Mesothelial cell of epicardium (in vitro differentiated cells): ENCODE results near the gene GXYLT2. TPM values are rescaled to one million over a fixed set of nuclear protein-coding genes. Genes with fewer than 3 reads are reported as not detected.

Source experiments
- DNase-seq, 2 experiments: peaks; one replicate each; pipeline ENCODE4 v3.0.0; 2021; ENCODE audit warnings: low spot score in 2 of 2; ENCODE audit not compliant: unreplicated experiment in 2 of 2
- H3K27ac Mint-ChIP-seq: 2 replicates; pipeline ENCODE4 v1.8.0; 2021; ENCODE audit warnings: mixed read lengths
- H3K27me3 Mint-ChIP-seq: 2 replicates; pipeline ENCODE4 v1.8.0; 2021; ENCODE audit warnings: low read depth, mixed read lengths
- H3K36me3 Mint-ChIP-seq: 2 replicates; pipeline ENCODE4 v1.8.0; 2021; ENCODE audit warnings: mixed read lengths
- H3K4me1 Mint-ChIP-seq: 2 replicates; pipeline ENCODE4 v1.8.0; 2021; ENCODE audit warnings: mixed read lengths
- H3K4me3 Mint-ChIP-seq: 2 replicates; pipeline ENCODE4 v1.8.0; 2021; ENCODE audit warnings: mild to moderate bottlenecking, moderate library complexity, mixed read lengths
- H3K9me3 Mint-ChIP-seq: 2 replicates; pipeline ENCODE4 v1.8.0; 2021; ENCODE audit warnings: mixed read lengths
- CTCF ChIP-seq: fragments of 200-600 bp; sonication (generic); IDR thresholded peaks from one replicate; pipeline ENCODE4 v1.5.0; 2021; ENCODE audit warnings: antibody characterized with exemption; ENCODE audit not compliant: unreplicated experiment
- total RNA-seq: library from RNA; stranded (reverse); gene quantifications from 3 replicates; pipeline ENCODE4 v1.2.1, GENCODE V29; 2021

The GXYLT2 gene
- total RNA-seq, 1 donor from 2014 or later, result 32.8 TPM

DNA sequence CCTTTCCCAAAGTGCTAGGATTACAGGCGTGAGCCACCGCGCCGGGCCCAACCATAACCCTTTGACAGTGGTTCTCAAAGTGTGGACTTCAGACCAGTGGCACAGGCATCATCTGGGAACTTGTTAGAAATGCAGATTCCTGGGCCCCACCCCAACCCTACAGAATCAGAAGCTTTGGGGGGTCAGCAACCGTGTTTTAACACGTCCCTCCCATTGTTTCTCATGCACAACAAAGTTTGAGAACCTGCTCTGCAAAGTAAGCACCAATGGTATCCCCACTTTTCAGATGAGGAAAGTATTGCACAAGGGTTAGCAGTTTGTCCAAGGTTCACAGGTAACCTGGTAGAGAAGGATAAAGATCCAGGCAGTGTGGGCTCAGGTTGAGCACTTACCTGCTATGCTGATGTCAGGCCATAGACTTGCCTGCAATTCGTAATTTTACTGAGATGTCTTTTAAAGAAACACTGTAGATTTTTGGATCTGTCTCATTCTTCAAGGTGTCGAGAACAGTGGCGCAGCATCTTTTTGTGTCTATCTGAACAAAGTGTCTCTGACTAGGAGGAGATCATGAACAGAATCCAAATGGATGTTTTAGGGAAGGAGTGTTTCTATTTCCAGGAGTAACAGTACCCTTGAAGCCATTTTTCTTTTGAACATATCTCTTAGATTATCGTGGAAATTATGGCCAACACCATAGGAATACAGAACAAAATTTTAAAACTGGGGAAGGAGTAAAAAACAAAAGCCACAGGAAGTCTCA lies 2.5 kb downstream of the GXYLT2 start:
- DNase-seq, result no peak
- peaks cover 22% of the 10 kb centered on the region for H3K27me3 Mint-ChIP-seq
- H3K4me3 Mint-ChIP-seq, result peak overlapping the region; percentile 73
- no peaks in the 10 kb centered on the region for H3K36me3 Mint-ChIP-seq
- peaks cover 57% of the 10 kb centered on the region for H3K4me1 Mint-ChIP-seq
- TF ChIP-seq CTCF, result no peak
- no peaks in the 10 kb centered on the region for H3K9me3 Mint-ChIP-seq
- H3K27ac Mint-ChIP-seq, result peak overlapping the region; percentile 91

DNA sequence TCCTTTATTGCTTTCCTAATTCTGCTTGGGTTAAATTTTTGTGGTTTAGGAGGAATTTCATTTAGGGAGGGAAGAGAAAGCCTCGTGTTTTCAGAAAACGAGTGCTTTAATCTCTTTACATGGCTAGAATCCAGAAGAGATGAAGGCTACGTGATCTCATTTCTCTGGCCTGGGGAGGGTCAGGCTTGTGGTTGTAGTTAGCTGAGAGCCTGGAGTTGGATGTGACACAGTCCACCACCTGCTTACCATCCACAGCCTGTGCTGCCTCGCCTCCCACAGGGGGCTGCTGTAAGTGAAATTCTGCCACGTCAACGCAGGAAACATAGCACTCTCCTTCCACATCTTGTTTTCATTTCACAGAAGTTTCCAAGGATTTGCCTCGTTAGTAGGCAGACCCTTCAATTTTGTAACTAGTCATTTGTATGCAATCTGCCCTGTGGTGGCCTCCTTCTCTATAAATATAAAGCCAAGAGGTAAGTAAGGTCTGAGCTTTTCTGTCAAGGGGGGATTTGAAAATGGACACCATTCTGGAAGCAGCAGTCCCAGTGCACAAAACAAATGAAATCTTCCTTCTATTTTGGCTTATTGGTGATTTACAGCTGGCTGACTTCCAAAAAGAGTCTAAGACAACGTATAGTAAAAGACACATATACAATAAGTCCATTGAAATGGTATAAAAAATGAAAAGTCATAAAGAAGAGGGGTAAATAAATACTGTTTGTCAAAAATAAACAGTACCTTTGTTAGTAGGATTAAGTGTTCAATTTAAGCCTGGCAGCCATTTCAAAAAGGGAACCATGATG lies 3.4 kb downstream of the GXYLT2 start:
- Mint-ChIP-seq H3K27ac (peak overlapping the region; percentile 91), H3K4me1 (peaks cover 57% of the 10 kb centered on the region), H3K27me3 (peaks cover 13% of the 10 kb centered on the region), H3K9me3 (no peaks in the 10 kb centered on the region), H3K4me3 (peak overlapping the region; percentile 29), H3K36me3 (no peaks in the 10 kb centered on the region)
- TF ChIP-seq CTCF, result no peak
- DNase-seq, result no peak

- no peak for TF ChIP-seq CTCF
- Mint-ChIP-seq H3K4me1 (peaks cover 58% of the 10 kb centered on the region), H3K27ac (peak overlapping the region; percentile 91), H3K27me3 (peaks cover 13% of the 10 kb centered on the region), H3K9me3 (no peaks in the 10 kb centered on the region), H3K4me3 (no peak overlapping the region), H3K36me3 (no peaks in the 10 kb centered on the region)
- no peak for DNase-seq
Measured at GRCh38 chr3:72892081-72892775, 4.4 kb downstream of the GXYLT2 start.

- H3K9me3 Mint-ChIP-seq, result no peaks in the 10 kb centered on the region
- TF ChIP-seq CTCF, result peak; percentile 31
- H3K4me1 Mint-ChIP-seq, result peaks cover 56% of the 10 kb centered on the region
- H3K36me3 Mint-ChIP-seq, result no peaks in the 10 kb centered on the region
- H3K27me3 Mint-ChIP-seq, result peaks cover 13% of the 10 kb centered on the region
- DNase-seq, result no peak
- no peak overlapping the region for H3K27ac Mint-ChIP-seq
- H3K4me3 Mint-ChIP-seq, result no peak overlapping the region
Measured at GRCh38 chr3:72892870-72893269, 5.0 kb downstream of the GXYLT2 start.

- no peak for TF ChIP-seq CTCF
- H3K27ac Mint-ChIP-seq, result no peak overlapping the region
- peaks cover 53% of the 10 kb centered on the region for H3K4me1 Mint-ChIP-seq
- DNase-seq, result no peak
- H3K9me3 Mint-ChIP-seq, result no peaks in the 10 kb centered on the region
- H3K27me3 Mint-ChIP-seq, result peaks cover 13% of the 10 kb centered on the region
- H3K36me3 Mint-ChIP-seq, result no peaks in the 10 kb centered on the region
- no peak overlapping the region for H3K4me3 Mint-ChIP-seq
Measured at GRCh38 chr3:72894976-72895552, 7.2 kb downstream of the GXYLT2 start.
